Measurements from ENCODE around the gene RAPGEF2. TPM values are rescaled to one million over a fixed set of nuclear protein-coding genes. Genes with fewer than 3 reads are reported as not detected.
A peak's percentile ranks its signal among the peaks of the same experiment; 100 is the strongest.
"Not testable (repeated sequence)": the region's sequence is repeated elsewhere in the genome, so short reads cannot be mapped to it uniquely, and the experiment has no call there.

The RAPGEF2 gene
- total and polyA plus RNA-seq, 8 donors, result 4.3 to 27.5 (median 13.9) TPM

- no peaks in the 10 kb centered on the region for H3K36me3 ChIP-seq
- ATAC-seq, result no peak
- no peak overlapping the region for H3K4me3 ChIP-seq
- WGBS, 2 donors, result 52 to 56% methylated on average over 3 of the region's 3 CpGs
- H3K4me1 ChIP-seq, result no peaks in the 10 kb centered on the region
- DNase-seq, result no peak
- no peak for FAIRE-seq
- TF ChIP-seq CTCF (IDR thresholded peaks at IDR 0.05), result no peak
- H3K27ac ChIP-seq, result no peak overlapping the region
- H3K27me3 ChIP-seq, result no peaks in the 10 kb centered on the region
- intact Hi-C loops (cut with DNase I), result no loop called here
- H3K9me3 ChIP-seq, result no peaks in the 10 kb centered on the region
Measured at GRCh38 chr4:159374749-159375530, 272.1 kb downstream of the RAPGEF2 start.

GRCh38 chr4:159376289-159376688 lies 273.4 kb downstream of the RAPGEF2 start:
- intact Hi-C loops (cut with DNase I), result no loop called here
- ATAC-seq (no peak), FAIRE-seq (no peak)

GRCh38 chr4:159378056-159378616 lies 275.3 kb downstream of the RAPGEF2 start:
- Histone ChIP-seq H3K4me1 (no peaks in the 10 kb centered on the region), H3K27ac (no peak overlapping the region), H3K27me3 (no peaks in the 10 kb centered on the region), H3K4me3 (no peak overlapping the region), H3K9me3 (no peaks in the 10 kb centered on the region), H3K36me3 (no peaks in the 10 kb centered on the region)
- DNase-seq, result peak in 1 of 6 donors; percentile 47
- 94 to 98% methylated on average over 28 of the region's 28 CpGs for WGBS, 2 donors
- FAIRE-seq, result no peak
- intact Hi-C loops (cut with DNase I), result no loop called here
- no peak for TF ChIP-seq CTCF (IDR thresholded peaks at IDR 0.05)
- no peak for ATAC-seq

More at GRCh38 chr4:159376289-159376688, 273.4 kb downstream of the RAPGEF2 start:
- no peak for DNase-seq
- Histone ChIP-seq H3K27ac (no peak overlapping the region), H3K36me3 (no peaks in the 10 kb centered on the region), H3K27me3 (no peaks in the 10 kb centered on the region), H3K9me3 (no peaks in the 10 kb centered on the region), H3K4me3 (no peak overlapping the region), H3K4me1 (no peaks in the 10 kb centered on the region)
- TF ChIP-seq CTCF (IDR thresholded peaks at IDR 0.05), result no peak
- WGBS, 2 donors, result 89 to 96% methylated on average over 5 of the region's 5 CpGs

- FAIRE-seq; ATAC-seq; H3K27ac ChIP-seq; DNase-seq; H3K4me1 ChIP-seq; H3K27me3 ChIP-seq; H3K9me3 ChIP-seq; H3K4me3 ChIP-seq; intact Hi-C loops (cut with DNase I); H3K36me3 ChIP-seq: not testable (repeated sequence)
- WGBS, 2 donors, result 90% methylated on average over 10 of the region's 10 CpGs
Measured at GRCh38 chr4:159379064-159379463, 276.2 kb downstream of the RAPGEF2 start.

GRCh38 chr4:159379836-159380235 lies 277.0 kb downstream of the RAPGEF2 start:
- DNase-seq (no peak), ATAC-seq (no peak), FAIRE-seq (no peak)
- Histone ChIP-seq H3K27ac (no peak overlapping the region), H3K27me3 (no peaks in the 10 kb centered on the region), H3K4me3 (no peak overlapping the region), H3K4me1 (no peaks in the 10 kb centered on the region), H3K36me3 (no peaks in the 10 kb centered on the region), H3K9me3 (no peaks in the 10 kb centered on the region)
- TF ChIP-seq CTCF (IDR thresholded peaks at IDR 0.05), result no peak
- intact Hi-C loops (cut with DNase I), result no loop called here
- WGBS, 2 donors, result 79 to 88% methylated on average over 2 of the region's 2 CpGs
